C4-2B (cell line): ENCODE data around the gene ENOX2.
"Not testable (repeated sequence)": the region's sequence is repeated elsewhere in the genome, so short reads cannot be mapped to it uniquely, and the experiment has no call there.

Experiments used
- CTCF ChIP-seq: fragments of 450-650 bp; conservative IDR thresholded peaks from 2 replicates; pipeline ENCODE4 v1.5.1; 2017; ENCODE audit warnings: mild to moderate bottlenecking
- ZFX ChIP-seq: fragments of 450-650 bp; IDR thresholded peaks from 2 replicates; pipeline ENCODE4 v1.6.1; 2017

- not testable (repeated sequence) for TF ChIP-seq CTCF, ZFX
These were observed 16.7 kb upstream of the ENOX2 start for GRCh38 chrX:130919676-130920075.
